Parathyroid adenoma (tissue), 2 donors: ENCODE measurements around the gene PTGES3.

Experiments
- H2AFZ ChIP-seq: fragments of 300-600 bp; sonication (generic); one replicate; pipeline ENCODE4 v1.7.0; 2017; ENCODE audit warnings: antibody characterized with exemption, mild to moderate bottlenecking
- H3K27ac ChIP-seq: fragments of 300-600 bp; sonication (generic); one replicate; pipeline ENCODE4 v1.7.0; 2017
- H3K27me3 ChIP-seq: fragments of 300-600 bp; sonication (generic); one replicate; pipeline ENCODE4 v1.7.0; 2017; ENCODE audit warnings: low read length; ENCODE audit not compliant: control insufficient read depth, insufficient read depth
- H3K36me3 ChIP-seq: fragments of 300-600 bp; sonication (generic); one replicate; pipeline ENCODE4 v1.7.0; 2017; ENCODE audit warnings: low read length; ENCODE audit not compliant: control insufficient read depth, insufficient read depth
- H3K4me1 ChIP-seq: fragments of 300-600 bp; sonication (generic); one replicate; pipeline ENCODE4 v1.7.0; 2017; ENCODE audit warnings: control low read depth
- H3K4me2 ChIP-seq: fragments of 300-600 bp; sonication (generic); one replicate; pipeline ENCODE4 v1.7.0; 2017; ENCODE audit warnings: low read length
- H3K4me3 ChIP-seq: fragments of 300-600 bp; sonication (generic); one replicate; pipeline ENCODE4 v1.7.0; 2017; ENCODE audit warnings: low read depth, low read length
- H3K79me2 ChIP-seq: fragments of 300-600 bp; sonication (generic); one replicate; pipeline ENCODE4 v1.7.0; 2017; ENCODE audit warnings: control low read depth
- H3K9ac ChIP-seq: fragments of 300-600 bp; sonication (generic); one replicate; pipeline ENCODE4 v1.7.0; 2017; ENCODE audit warnings: mild to moderate bottlenecking
- H3K9me3 ChIP-seq: fragments of 300-600 bp; sonication (generic); one replicate; pipeline ENCODE4 v1.7.0; 2017; ENCODE audit warnings: low read length; ENCODE audit not compliant: control insufficient read depth
- TF ChIP-seq, protein P1 (sequence below): fragments of 300-600 bp; sonication (generic); IDR thresholded peaks from one replicate; pipeline ENCODE4 v1.7.0; 2017; ENCODE audit warnings: antibody characterized with exemption, mild to moderate bottlenecking
- donor health status: primary hyperparathyroidism.

Gene PTGES3

GRCh38 chr12:56724701-56724971 lies 36.6 kb upstream of the PTGES3 start:
- Histone ChIP-seq H2AFZ (peak overlapping the region; percentile 99), H3K79me2 (peaks cover 54% of the 10 kb centered on the region), H3K9ac (peak overlapping the region; percentile 86), H3K27ac (peak overlapping the region; percentile 96), H3K9me3 (no peaks in the 10 kb centered on the region), H3K4me3 (peak overlapping the region; percentile 98), H3K4me2 (peak overlapping the region; percentile 91), H3K36me3 (no peaks in the 10 kb centered on the region), H3K27me3 (no peaks in the 10 kb centered on the region), H3K4me1 (peaks cover 27% of the 10 kb centered on the region)
- TF ChIP-seq, protein P1, sequence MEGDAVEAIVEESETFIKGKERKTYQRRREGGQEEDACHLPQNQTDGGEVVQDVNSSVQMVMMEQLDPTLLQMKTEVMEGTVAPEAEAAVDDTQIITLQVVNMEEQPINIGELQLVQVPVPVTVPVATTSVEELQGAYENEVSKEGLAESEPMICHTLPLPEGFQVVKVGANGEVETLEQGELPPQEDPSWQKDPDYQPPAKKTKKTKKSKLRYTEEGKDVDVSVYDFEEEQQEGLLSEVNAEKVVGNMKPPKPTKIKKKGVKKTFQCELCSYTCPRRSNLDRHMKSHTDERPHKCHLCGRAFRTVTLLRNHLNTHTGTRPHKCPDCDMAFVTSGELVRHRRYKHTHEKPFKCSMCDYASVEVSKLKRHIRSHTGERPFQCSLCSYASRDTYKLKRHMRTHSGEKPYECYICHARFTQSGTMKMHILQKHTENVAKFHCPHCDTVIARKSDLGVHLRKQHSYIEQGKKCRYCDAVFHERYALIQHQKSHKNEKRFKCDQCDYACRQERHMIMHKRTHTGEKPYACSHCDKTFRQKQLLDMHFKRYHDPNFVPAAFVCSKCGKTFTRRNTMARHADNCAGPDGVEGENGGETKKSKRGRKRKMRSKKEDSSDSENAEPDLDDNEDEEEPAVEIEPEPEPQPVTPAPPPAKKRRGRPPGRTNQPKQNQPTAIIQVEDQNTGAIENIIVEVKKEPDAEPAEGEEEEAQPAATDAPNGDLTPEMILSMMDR = no peak

- Histone ChIP-seq H3K4me1 (peaks cover 27% of the 10 kb centered on the region), H3K79me2 (peaks cover 56% of the 10 kb centered on the region), H3K36me3 (no peaks in the 10 kb centered on the region), H2AFZ (peak overlapping the region; percentile 99), H3K27ac (peak overlapping the region; percentile 96), H3K4me3 (peak overlapping the region; percentile 98), H3K9me3 (no peaks in the 10 kb centered on the region), H3K27me3 (no peaks in the 10 kb centered on the region), H3K9ac (peak overlapping the region; percentile 86), H3K4me2 (peak overlapping the region; percentile 91)
- TF ChIP-seq, protein P1 = no peak
These were observed 36.0 kb upstream of the PTGES3 start for GRCh38 chr12:56723889-56724700.

DNA sequence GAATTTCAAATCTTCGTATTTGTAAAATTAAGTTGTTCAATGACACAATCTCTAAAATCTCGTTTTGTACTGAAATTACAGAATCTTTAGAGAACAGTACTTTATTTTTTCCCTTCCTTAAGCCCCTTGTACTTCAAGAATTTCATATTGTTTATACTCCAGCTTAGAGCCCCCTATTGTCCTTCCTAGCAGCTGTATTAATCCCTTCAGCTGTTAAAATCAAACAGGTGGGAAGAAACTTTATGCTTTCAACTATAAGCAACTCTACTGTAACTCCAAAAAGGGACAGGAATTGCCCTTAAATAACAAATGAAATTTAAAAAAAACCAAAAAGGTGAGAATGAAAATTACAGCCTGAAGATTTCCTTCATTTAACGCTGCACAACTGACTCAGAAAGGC lies 35.3 kb upstream of the PTGES3 start:
- Histone ChIP-seq H3K4me2 (peak overlapping the region; percentile 91), H3K9me3 (no peaks in the 10 kb centered on the region), H3K4me3 (peak overlapping the region; percentile 98), H3K36me3 (no peaks in the 10 kb centered on the region), H3K79me2 (peaks cover 61% of the 10 kb centered on the region), H3K9ac (no peak overlapping the region), H3K4me1 (peaks cover 27% of the 10 kb centered on the region), H3K27me3 (no peaks in the 10 kb centered on the region), H2AFZ (no peak overlapping the region), H3K27ac (no peak overlapping the region)
- TF ChIP-seq, protein P1 = no peak

DNA sequence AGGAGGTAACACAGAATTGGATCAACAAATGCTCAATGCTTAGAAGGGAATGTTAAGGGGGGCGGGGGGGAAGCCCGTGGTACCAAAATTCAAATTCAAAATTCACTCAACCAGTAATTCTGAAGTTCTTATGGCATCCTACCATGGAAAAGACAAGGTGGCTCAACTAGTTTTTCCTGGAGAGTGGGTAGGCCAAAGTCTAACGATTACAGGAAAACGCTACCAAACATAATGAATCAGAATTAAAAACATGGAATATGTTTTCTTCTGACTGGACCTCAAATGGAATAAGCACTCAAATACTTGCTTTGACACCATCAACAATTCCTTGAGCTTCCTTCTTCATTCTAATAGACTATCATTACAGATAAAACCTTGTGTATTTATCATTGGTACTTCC lies 34.7 kb upstream of the PTGES3 start:
- no peaks in the 10 kb centered on the region for H3K9me3 ChIP-seq
- no peaks in the 10 kb centered on the region for H3K36me3 ChIP-seq
- H3K79me2 ChIP-seq = peaks cover 61% of the 10 kb centered on the region
- peak overlapping the region; percentile 98 for H3K4me3 ChIP-seq
- TF ChIP-seq, protein P1 = no peak
- H2AFZ ChIP-seq = no peak overlapping the region
- H3K4me2 ChIP-seq = peak overlapping the region; percentile 91
- H3K27ac ChIP-seq = no peak overlapping the region
- no peak overlapping the region for H3K9ac ChIP-seq
- H3K4me1 ChIP-seq = peaks cover 27% of the 10 kb centered on the region
- H3K27me3 ChIP-seq = no peaks in the 10 kb centered on the region

DNA sequence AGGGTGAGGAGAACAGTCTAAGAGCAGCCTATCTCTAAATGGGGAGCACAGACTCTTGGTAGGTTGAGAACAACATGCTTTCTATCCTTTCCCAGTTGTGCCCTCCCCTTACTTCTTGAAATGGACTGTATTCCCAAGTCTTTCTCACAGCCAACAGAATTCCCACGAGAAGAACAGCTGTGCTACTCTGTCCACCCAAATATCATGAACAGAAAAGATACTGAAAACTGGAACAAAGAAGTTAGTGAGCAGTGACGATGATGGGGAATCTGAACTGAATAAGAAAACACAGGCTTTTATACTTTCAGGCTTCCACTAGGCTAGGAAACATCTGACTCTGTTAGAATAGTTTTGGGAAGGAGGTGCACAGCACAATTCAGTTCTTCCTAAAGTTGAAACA lies 33.6 kb upstream of the PTGES3 start:
- Histone ChIP-seq H3K36me3 (no peaks in the 10 kb centered on the region), H3K9me3 (no peaks in the 10 kb centered on the region), H3K4me3 (peak overlapping the region; percentile 19), H3K4me1 (peaks cover 27% of the 10 kb centered on the region), H3K4me2 (no peak overlapping the region), H3K27me3 (no peaks in the 10 kb centered on the region), H3K9ac (no peak overlapping the region), H3K27ac (no peak overlapping the region), H2AFZ (no peak overlapping the region), H3K79me2 (peaks cover 61% of the 10 kb centered on the region)
- TF ChIP-seq, protein P1 = no peak
